Measurements from ENCODE around the gene MRPL19.

- no peak for TF ChIP-seq CTCF (conservative IDR thresholded peaks at IDR 0.05; ENCODE audit: low read depth in 2 of 2)
- TF ChIP-seq EZH2 (IDR thresholded peaks at IDR 0.05; ENCODE audit: low read depth, unreplicated experiment), result no peak
- TF ChIP-seq EZH2phosphoT487 (IDR thresholded peaks at IDR 0.05; ENCODE audit: unreplicated experiment), result no peak
Observed at GRCh38 chr2:75667884-75668283, 21.3 kb downstream of the MRPL19 start.

Data from GM23338 (cell line).